Measurements from ENCODE around the gene CALN1.
"Not testable (repeated sequence)": the region's sequence is repeated elsewhere in the genome, so short reads cannot be mapped to it uniquely, and the experiment has no call there.

CALN1 gene

DNA sequence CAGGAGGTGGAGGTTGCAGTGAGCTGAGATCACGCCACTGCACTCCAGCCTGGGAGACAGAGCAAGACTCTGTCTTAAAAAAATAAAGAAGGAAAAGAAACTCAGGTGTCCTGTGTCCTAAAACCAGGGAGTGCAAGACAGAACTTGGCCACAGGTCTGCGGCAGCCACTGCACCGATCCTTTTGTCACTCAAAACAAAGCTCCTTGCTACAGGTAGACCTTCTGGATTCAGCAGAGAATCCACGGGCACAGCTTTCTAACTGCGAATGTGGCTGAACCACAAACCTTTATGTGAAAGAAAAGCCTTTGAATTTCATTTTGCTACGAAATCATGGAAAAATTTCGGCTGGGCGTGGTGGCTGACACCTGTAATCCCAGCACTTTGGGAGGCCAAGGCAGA lies 634.9 kb downstream of the CALN1 start:
- DNase-seq: no peak

DNA sequence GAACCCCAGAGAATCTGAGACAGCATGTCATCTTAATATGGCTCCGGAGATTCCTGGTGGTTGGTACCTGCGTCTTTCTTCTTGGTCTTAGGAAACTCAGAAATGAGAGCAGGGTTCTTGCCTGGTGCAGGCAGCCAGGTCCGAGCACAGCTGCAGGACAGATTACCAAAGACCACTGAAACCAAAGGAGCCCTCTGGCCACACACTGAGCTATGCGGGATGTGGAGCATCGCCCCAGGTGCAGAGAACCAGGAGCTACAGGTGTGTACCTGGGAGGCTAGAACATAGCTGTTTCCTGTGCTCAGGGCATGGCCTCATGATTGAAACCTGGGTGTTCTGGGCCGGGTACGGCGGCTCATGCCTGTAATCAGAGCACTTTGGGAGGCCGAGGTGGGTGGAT lies 635.4 kb downstream of the CALN1 start:
- DNase-seq: no peak

GRCh38 chr7:71775648-71776047 lies 636.5 kb downstream of the CALN1 start:
- no peak for DNase-seq

DNA sequence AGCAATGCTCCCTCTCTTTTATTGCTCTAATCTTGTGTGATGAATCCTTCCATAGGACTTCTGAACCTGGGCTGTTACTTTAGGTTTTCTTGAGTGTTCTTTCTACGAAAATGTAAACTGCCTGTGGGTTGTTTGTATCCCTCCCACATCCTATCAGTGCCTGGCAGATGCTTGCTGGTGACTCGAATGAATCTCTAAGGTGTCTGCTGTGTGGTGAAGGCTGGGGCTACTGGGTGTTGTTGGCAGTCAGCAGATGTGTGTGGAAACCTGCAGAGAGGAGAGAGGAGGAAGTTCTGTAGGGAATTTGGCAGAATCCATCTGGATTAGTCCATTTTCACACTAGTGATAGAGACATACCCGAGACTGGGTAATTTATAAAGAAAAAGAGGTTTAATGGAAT lies 639.4 kb downstream of the CALN1 start:
- no peak for DNase-seq

- DNase-seq: no peak
Measured at GRCh38 chr7:71770269-71770907, 641.8 kb downstream of the CALN1 start.

DNA sequence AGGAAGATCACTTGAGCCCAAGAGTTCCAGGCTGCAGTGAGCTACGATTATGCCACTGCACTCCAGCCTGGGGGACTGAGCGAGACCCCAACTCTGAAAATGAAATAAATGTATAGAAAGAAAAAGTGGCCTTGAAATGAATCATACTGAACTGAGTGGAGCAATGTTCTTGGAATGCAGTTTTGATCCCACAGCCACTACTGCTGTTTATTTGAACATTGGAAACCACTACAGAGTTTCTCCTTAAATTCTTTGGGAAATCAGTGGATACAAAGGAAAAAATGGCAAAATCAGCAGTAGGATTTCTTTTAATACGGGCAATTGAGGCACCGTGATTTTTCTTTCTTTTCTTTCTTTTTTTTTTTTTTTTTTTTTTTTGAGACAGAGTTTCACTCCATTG lies 642.8 kb downstream of the CALN1 start:
- no peak for DNase-seq

DNA sequence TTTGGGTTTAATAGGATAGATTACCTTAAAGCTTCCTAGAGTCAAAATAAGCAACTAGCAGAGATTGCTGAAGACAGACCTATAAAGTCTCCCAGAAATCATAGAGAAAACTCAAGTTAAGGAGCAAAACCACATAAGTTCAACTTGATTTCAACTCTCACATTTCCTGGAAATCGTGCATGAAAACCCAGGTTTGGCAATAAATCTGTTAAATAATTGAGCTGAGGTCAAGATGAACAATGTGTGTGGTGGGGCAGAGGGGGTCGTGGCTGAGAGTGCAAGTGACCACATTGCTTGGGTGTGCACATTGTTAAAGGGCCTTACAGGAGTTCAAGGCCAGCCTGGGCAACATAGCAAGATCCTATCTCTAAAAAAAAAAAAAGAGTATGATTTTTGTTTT lies 643.7 kb downstream of the CALN1 start:
- DNase-seq: no peak

DNA sequence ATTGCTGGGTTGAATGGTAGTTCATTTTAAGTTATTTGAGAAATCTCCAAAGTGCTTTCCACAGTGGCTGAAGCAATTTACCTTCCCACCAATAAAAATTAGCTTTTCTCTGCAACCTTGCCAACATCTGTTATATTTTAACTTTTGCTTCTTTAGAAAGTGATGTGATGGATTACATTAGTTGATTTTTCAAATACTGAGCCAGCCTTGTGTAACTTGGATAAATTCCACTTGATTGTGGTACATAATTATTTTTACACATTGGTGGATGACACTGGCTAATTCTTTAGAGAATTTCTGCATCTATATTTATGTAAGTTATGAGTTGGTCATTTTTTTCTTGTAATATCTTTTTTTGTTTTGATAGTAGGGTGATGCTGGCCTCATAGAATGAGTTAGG lies 646.1 kb downstream of the CALN1 start:
- no peak for DNase-seq

- DNase-seq: no peak
Measured at GRCh38 chr7:71761336-71761735, 650.8 kb downstream of the CALN1 start.

DNA sequence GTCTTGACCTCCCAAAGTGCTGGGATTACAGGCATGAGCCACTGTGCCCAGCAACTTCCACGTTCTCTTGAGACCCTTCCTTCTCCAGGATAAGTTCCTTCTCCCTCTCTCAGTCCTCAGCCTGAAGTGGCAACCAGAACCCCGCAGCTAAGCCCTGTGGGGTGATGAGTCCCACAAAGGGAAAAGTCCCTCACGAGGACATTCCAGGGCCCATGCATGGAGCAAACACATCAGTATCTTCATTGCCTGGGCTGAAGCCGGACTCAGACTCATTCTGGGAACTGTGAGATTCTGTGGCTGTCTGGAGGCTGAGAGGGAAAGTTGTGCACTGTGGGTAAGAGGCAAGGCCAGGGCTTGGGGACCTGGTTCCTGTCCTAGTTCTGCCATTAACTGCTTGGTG lies 657.3 kb downstream of the CALN1 start:
- DNase-seq: no peak

- DNase-seq: no peak
Measured at GRCh38 chr7:71753956-71754664, 658.0 kb downstream of the CALN1 start.

GRCh38 chr7:71753236-71753635 lies 658.9 kb downstream of the CALN1 start:
- no peak for DNase-seq

- no peak for DNase-seq
Measured at GRCh38 chr7:71752171-71752935, 659.8 kb downstream of the CALN1 start.

- no peak for DNase-seq
Measured at GRCh38 chr7:71750290-71750689, 661.8 kb downstream of the CALN1 start.

- DNase-seq: no peak
Measured at GRCh38 chr7:71746006-71746405, 666.1 kb downstream of the CALN1 start.

GRCh38 chr7:71740174-71740560 lies 672.0 kb downstream of the CALN1 start:
- no peak for DNase-seq

GRCh38 chr7:71739520-71740173 lies 672.5 kb downstream of the CALN1 start:
- DNase-seq: no peak

- DNase-seq: not testable (repeated sequence)
Measured at GRCh38 chr7:71737931-71738540, 674.1 kb downstream of the CALN1 start.

GRCh38 chr7:71735961-71736556 lies 676.1 kb downstream of the CALN1 start:
- peak; percentile 53 for DNase-seq

DNA sequence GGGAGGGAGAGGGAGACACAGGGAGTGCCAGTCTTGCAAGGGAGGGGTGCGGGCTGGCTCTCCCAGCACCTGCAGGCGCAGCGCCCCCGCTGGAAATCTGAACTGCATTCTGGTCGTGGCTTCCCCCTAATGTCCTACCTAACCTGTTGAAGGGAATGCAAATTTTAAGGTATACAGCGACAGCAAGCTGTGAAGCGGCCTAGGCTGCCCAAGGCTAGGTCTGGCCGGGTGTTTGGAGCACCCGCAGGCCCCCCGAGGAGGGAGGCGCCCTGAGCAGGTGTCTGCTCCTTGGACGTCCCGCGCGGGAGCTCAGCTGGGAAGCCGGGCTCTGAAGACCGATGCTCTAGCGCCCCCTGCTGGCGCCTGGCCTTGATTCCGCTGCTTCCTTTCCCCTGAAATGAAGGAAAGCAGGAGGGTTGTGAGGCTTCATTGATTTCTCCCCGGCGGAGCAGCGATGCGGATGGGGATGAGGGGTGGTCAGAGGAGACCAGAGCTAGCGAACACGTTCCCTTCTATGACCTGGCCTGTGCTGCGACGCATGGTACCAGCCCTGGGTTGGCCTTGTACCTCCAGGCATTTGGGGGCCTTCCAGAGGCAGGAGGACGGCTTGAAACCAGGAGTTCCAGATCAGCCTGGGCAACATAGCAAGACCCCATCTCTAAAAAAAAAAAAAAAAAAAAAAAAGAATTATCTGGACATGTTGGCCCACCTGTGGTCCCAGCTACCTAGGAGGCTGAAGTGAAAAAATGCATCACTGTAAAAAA lies 678.8 kb downstream of the CALN1 start:
- peak; percentile 69 for DNase-seq

DNA sequence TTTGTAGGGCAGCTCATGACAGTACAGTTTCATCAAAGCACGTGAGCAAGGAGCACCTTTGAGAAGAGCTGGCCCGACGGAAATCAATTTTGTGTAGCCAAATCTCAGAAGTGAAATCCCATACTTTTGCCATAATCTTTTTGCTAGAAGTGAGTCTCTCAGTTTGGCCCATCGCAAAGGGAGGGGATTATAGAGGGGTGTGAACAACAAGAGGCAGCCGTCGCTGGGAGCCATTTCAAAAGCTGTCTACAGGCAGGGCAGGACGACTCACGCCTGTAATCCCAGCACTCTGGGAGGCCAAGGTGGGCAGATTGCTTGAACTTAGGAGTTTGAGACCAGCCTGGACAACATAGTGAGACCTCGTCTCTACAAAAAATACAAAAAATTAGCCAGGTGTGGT lies 680.4 kb downstream of the CALN1 start:
- no peak for DNase-seq
